IMR-90 (cell line): ENCODE results near the gene SLC43A2. TPM values are rescaled to one million over a fixed set of nuclear protein-coding genes. Genes with fewer than 3 reads are reported as not detected.

ENCODE experiments used
- ATAC-seq: fragments of 200-7000 bp; cut with Tn5 transposase; 2 replicates; pipeline ENCODE4 v1.9.1; 2020; ENCODE audit warnings: low read depth, mild to moderate bottlenecking, moderate library complexity
- BruUV-seq: library from RNA; stranded (reverse); fragments of 400-500 nt; replicated peaks from 2 replicates; lab custom pipeline; 2021; lab: Mats Ljungman, UMichigan
- CTCF ChIA-PET: fragments of 300-600 bp; formaldehyde crosslinking; extraction: SDS; loops from one replicate; lab custom pipeline; 2021; ENCODE audit warnings: antibody characterized with exemption; lab: Yijun Ruan, JAX
- POLR2A ChIA-PET: fragments of 300-600 bp; sonication (Branson Sonifier 250); formaldehyde crosslinking; loops from one replicate; lab custom pipeline; 2022; ENCODE audit warnings: antibody characterized with exemption; ENCODE audit not compliant: unreplicated experiment; lab: Charles Lee
- DNase-seq: peaks from one replicate; pipeline ENCODE4 v3.0.0; 2013
- H2AFZ ChIP-seq: replicated peaks from 2 replicates; pipeline ENCODE3; 2013; ENCODE audit warnings: low read length, mild to moderate bottlenecking; ENCODE audit not compliant: poor library complexity
- H2AK5ac ChIP-seq: 2 replicates; pipeline ENCODE4 v1.6.1; 2013; ENCODE audit warnings: low read depth, low read length, inconsistent platforms
- H2AK9ac ChIP-seq: replicated peaks from 2 replicates; pipeline ENCODE3; 2013; ENCODE audit warnings: mild to moderate bottlenecking, low read depth, low read length, moderate library complexity; ENCODE audit not compliant: poor library complexity
- H2BK120ac ChIP-seq: 2 replicates; pipeline ENCODE4 v1.6.1; 2013; ENCODE audit warnings: low read depth, low read length, inconsistent platforms
- H2BK15ac ChIP-seq: 3 replicates; pipeline ENCODE4 v1.6.1; 2013; ENCODE audit warnings: low read depth, low read length, inconsistent platforms
- H2BK20ac ChIP-seq: 2 replicates; pipeline ENCODE4 v1.6.1; 2013; ENCODE audit warnings: low read depth, mild to moderate bottlenecking, inconsistent platforms, low read length, moderate library complexity
- H2BK5ac ChIP-seq: 2 replicates; pipeline ENCODE4 v1.6.1; 2013; ENCODE audit warnings: mild to moderate bottlenecking, low read depth, low read length, inconsistent platforms; ENCODE audit not compliant: poor library complexity, severe bottlenecking
- H3K14ac ChIP-seq: replicated peaks from 2 replicates; pipeline ENCODE4 v1.6.1; 2013; ENCODE audit warnings: low read depth, low read length, inconsistent platforms
- H3K18ac ChIP-seq: 2 replicates; pipeline ENCODE4 v1.6.1; 2013; ENCODE audit warnings: low read depth, low read length, control low read depth
- H3K23ac ChIP-seq: 2 replicates; pipeline ENCODE4 v1.6.1; 2013; ENCODE audit warnings: low read depth, low read length, inconsistent platforms
- H3K27ac ChIP-seq: 2 replicates; pipeline ENCODE4 v1.5.1; 2013; ENCODE audit warnings: mild to moderate bottlenecking, control low read depth, low read length; ENCODE audit not compliant: insufficient read depth
- H3K27me3 ChIP-seq: 2 replicates; pipeline ENCODE4 v1.6.1; 2013; ENCODE audit warnings: low read length; ENCODE audit not compliant: control insufficient read depth, insufficient read depth
- H3K36me3 ChIP-seq: 2 replicates; pipeline ENCODE4 v1.6.1; 2013; ENCODE audit warnings: low read length, mixed read lengths; ENCODE audit not compliant: control insufficient read depth, insufficient read depth
- H3K4ac ChIP-seq: 2 replicates; pipeline ENCODE4 v1.6.1; 2013; ENCODE audit warnings: low read depth, low read length, inconsistent platforms
- H3K4me1 ChIP-seq: 2 replicates; pipeline ENCODE4 v1.6.1; 2013; ENCODE audit warnings: low read length, mixed read lengths; ENCODE audit not compliant: control insufficient read depth, insufficient read depth
- H3K4me2 ChIP-seq: 2 replicates; pipeline ENCODE4 v1.6.1; 2013; ENCODE audit warnings: low read depth, mild to moderate bottlenecking, control low read depth, low read length, moderate library complexity
- H3K4me3 ChIP-seq: 2 replicates; pipeline ENCODE4 v1.5.1; 2013; ENCODE audit warnings: low read depth, mild to moderate bottlenecking, control low read depth, low read length, moderate library complexity; ENCODE audit not compliant: insufficient read depth
- H3K56ac ChIP-seq: 2 replicates; pipeline ENCODE4 v1.6.1; 2013; ENCODE audit warnings: low read length, inconsistent platforms; ENCODE audit not compliant: insufficient read depth; ENCODE audit errors: extremely low read depth
- H3K79me1 ChIP-seq, 2 experiments: 2 replicates each; pipeline ENCODE4 v1.6.1; 2013; ENCODE audit warnings: low read length in 2 of 2, inconsistent platforms in 1 of 2, low read depth in 1 of 2
- H3K9ac ChIP-seq: 2 replicates; pipeline ENCODE4 v1.6.1; 2013; ENCODE audit warnings: low read depth, low read length, control low read depth
- H3K9me1 ChIP-seq: 2 replicates; pipeline ENCODE4 v1.6.1; 2013; ENCODE audit warnings: low read length, inconsistent platforms; ENCODE audit not compliant: insufficient read depth
- H3K9me3 ChIP-seq: 2 replicates; pipeline ENCODE4 v1.6.1; 2013; ENCODE audit warnings: low read length; ENCODE audit not compliant: control insufficient read depth, insufficient read depth
- H4K20me1 ChIP-seq: 2 replicates; pipeline ENCODE4 v1.6.1; 2013; ENCODE audit warnings: low read length, inconsistent platforms; ENCODE audit not compliant: insufficient read depth
- H4K5ac ChIP-seq: 2 replicates; pipeline ENCODE4 v1.6.1; 2013; ENCODE audit warnings: mild to moderate bottlenecking, low read depth, low read length, control low read depth
- H4K8ac ChIP-seq, 2 experiments: 2 replicates each; pipeline ENCODE4 v1.6.1; 2013; ENCODE audit warnings: low read depth in 2 of 2, low read length in 2 of 2, control low read depth in 1 of 2, inconsistent platforms in 1 of 2
- H4K91ac ChIP-seq: 2 replicates; pipeline ENCODE4 v1.6.1; 2013; ENCODE audit warnings: low read depth, low read length, inconsistent platforms; ENCODE audit not compliant: insufficient read depth
- BHLHE40 ChIP-seq: fragments of 150-350 bp; IDR thresholded peaks from 2 replicates; pipeline ENCODE4 v1.6.1; 2016; ENCODE audit warnings: mild to moderate bottlenecking, low read depth, low read length
- CEBPB ChIP-seq: IDR thresholded peaks from 2 replicates; pipeline ENCODE4 v1.6.1; 2012; ENCODE audit warnings: low read depth, low read length, improper control_type of control experiment
- CTCF ChIP-seq: conservative IDR thresholded peaks from 2 replicates; pipeline ENCODE4 v1.5.1; 2012; ENCODE audit warnings: mild to moderate bottlenecking, low read depth, low read length, improper control_type of control experiment
- FOS ChIP-seq: fragments of 150-350 bp; IDR thresholded peaks from 2 replicates; pipeline ENCODE4 v1.6.1; 2016; ENCODE audit warnings: low read depth, low read length
- MAFK ChIP-seq: IDR thresholded peaks from 2 replicates; pipeline ENCODE4 v1.6.1; 2012; ENCODE audit warnings: low read depth, low read length, improper control_type of control experiment
- MXI1 ChIP-seq: IDR thresholded peaks from 2 replicates; pipeline ENCODE4 v1.6.1; 2012; ENCODE audit warnings: low read depth, mild to moderate bottlenecking, low read length, moderate library complexity, borderline replicate concordance
- NFE2L2 ChIP-seq: fragments of 150-350 bp; IDR thresholded peaks from 2 replicates; pipeline ENCODE4 v1.6.1; 2016; ENCODE audit warnings: low read depth, mild to moderate bottlenecking, low read length
- POLR2A ChIP-seq: IDR thresholded peaks from 2 replicates; pipeline ENCODE4 v1.6.1; 2012; ENCODE audit warnings: mild to moderate bottlenecking, low read depth, low read length
- RAD21 ChIP-seq: IDR thresholded peaks from 2 replicates; pipeline ENCODE4 v1.6.1; 2012; ENCODE audit warnings: low read length, improper control_type of control experiment
- RCOR1 ChIP-seq: IDR thresholded peaks from 2 replicates; pipeline ENCODE4 v1.6.1; 2012; ENCODE audit warnings: mild to moderate bottlenecking, low read length, improper control_type of control experiment; ENCODE audit not compliant: insufficient replicate concordance
- RFX5 ChIP-seq: IDR thresholded peaks from 2 replicates; pipeline ENCODE4 v1.8.0; 2012; ENCODE audit warnings: low read depth, mild to moderate bottlenecking, low read length, moderate library complexity
- SMC3 ChIP-seq: fragments of 150-350 bp; IDR thresholded peaks from 2 replicates; pipeline ENCODE4 v1.6.1; 2016; ENCODE audit warnings: low read depth, mild to moderate bottlenecking, antibody characterized with exemption, low read length, moderate library complexity
- WGBS, 2 experiments: methylation state at CpG; one replicate each; pipeline versions ENCODE4 v1.1.5 to v1.1.7; 2013; ENCODE audit warnings: missing lambda C conversion rate in 2 of 2; ENCODE audit not compliant: insufficient read length in 1 of 2; ENCODE audit errors: extremely low coverage in 2 of 2; 5-methylcytosine and 5-hydroxymethylcytosine counted together
- dilution Hi-C: fragments of 300-500 bp; cut with HindIII; formaldehyde crosslinking; loops from one replicate; pipeline ENCODE4 v1.14.3; 2018; ENCODE audit warnings: low sequenced_read_pairs; ENCODE audit not compliant: unreplicated experiment
- in situ Hi-C: fragments of 300-500 bp; cut with MboI; formaldehyde crosslinking; loops from 3 replicates; pipeline ENCODE4 v1.14.3; 2019; ENCODE audit warnings: low sequenced_read_pairs, inconsistent platforms, mixed read lengths
- intact Hi-C: fragments of 100-400 bp; cut with micrococcal nuclease; formaldehyde crosslinking; loops from 2 replicates; pipeline ENCODE4 v1.10.0; 2022
- polyA plus RNA-seq, 3 experiments: library from polyadenylated mRNA; depleted of rRNA; stranded (reverse); fragments of >200 nt; gene quantifications; 2 replicates each; pipeline ENCODE4 v1.2.3, GENCODE V29; 2012; ENCODE audit warnings: low replicate concordance in 1 of 3
- total RNA-seq: library from RNA; depleted of rRNA; stranded (reverse); fragments of >200 nt; gene quantifications from 2 replicates; pipeline ENCODE4 v1.2.3, GENCODE V29; 2012
- TF ChIP-seq, protein P1 (sequence below): fragments of 150-350 bp; IDR thresholded peaks from 2 replicates; pipeline ENCODE4 v1.6.1; 2017; ENCODE audit warnings: mild to moderate bottlenecking, antibody characterized with exemption, low read length, low read depth
- TF ChIP-seq, protein P2 (sequence below): fragments of 150-350 bp; IDR thresholded peaks from 2 replicates; pipeline ENCODE4 v1.6.1; 2016; ENCODE audit warnings: low read depth, mild to moderate bottlenecking, low read length, moderate library complexity, borderline replicate concordance

Gene SLC43A2
- total and polyA plus RNA-seq, 2 of the 4 experiments (the other 2 are of a cell fraction), result 3.8 to 9.0 TPM

GRCh38 chr17:1541367-1541904, 87.2 kb downstream of the SLC43A2 start:
- POLR2A ChIA-PET, result no interaction called here
- no peak overlapping the region for H3K4me2 ChIP-seq
- H2AK9ac ChIP-seq, result no peak overlapping the region
- H3K9ac ChIP-seq, result no peak overlapping the region
- no peak overlapping the region for H2BK20ac ChIP-seq
- H2AK5ac ChIP-seq, result no peak overlapping the region
- 0 out of 2 replicates have a peak, but pooled peaks cover 7% of the 10 kb centered on the region for H3K9me1 ChIP-seq
- no peak overlapping the region for H2BK120ac ChIP-seq
- no peak overlapping the region for H4K5ac ChIP-seq
- no peak overlapping the region for H3K4me3 ChIP-seq
- H3K9me3 ChIP-seq, result no peaks in the 10 kb centered on the region
- intact Hi-C loops (no loop called here), dilution Hi-C loops (no loop called here), in situ Hi-C loops (no loop called here)
- H4K91ac ChIP-seq, result no peak overlapping the region
- no peak overlapping the region for H3K18ac ChIP-seq
- TF ChIP-seq MXI1 (no peak), FOS (no peak), SMC3 (no peak), RFX5 (no peak), RAD21 (no peak), BHLHE40 (no peak), RCOR1 (no peak), POLR2A (no peak), MAFK (no peak), NFE2L2 (no peak), CEBPB (no peak), CTCF (no peak)
- TF ChIP-seq, protein P1, sequence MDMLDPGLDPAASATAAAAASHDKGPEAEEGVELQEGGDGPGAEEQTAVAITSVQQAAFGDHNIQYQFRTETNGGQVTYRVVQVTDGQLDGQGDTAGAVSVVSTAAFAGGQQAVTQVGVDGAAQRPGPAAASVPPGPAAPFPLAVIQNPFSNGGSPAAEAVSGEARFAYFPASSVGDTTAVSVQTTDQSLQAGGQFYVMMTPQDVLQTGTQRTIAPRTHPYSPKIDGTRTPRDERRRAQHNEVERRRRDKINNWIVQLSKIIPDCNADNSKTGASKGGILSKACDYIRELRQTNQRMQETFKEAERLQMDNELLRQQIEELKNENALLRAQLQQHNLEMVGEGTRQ, result no peak
- TF ChIP-seq, protein P2, sequence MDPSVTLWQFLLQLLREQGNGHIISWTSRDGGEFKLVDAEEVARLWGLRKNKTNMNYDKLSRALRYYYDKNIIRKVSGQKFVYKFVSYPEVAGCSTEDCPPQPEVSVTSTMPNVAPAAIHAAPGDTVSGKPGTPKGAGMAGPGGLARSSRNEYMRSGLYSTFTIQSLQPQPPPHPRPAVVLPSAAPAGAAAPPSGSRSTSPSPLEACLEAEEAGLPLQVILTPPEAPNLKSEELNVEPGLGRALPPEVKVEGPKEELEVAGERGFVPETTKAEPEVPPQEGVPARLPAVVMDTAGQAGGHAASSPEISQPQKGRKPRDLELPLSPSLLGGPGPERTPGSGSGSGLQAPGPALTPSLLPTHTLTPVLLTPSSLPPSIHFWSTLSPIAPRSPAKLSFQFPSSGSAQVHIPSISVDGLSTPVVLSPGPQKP, result no peak
- H3K36me3 ChIP-seq, result peaks cover 40% of the 10 kb centered on the region
- H3K27me3 ChIP-seq, result no peaks in the 10 kb centered on the region
- CTCF ChIA-PET, result no interaction called here
- no peak overlapping the region for H3K23ac ChIP-seq
- H3K14ac ChIP-seq, result no peak overlapping the region
- H3K4me1 ChIP-seq, result no peaks in the 10 kb centered on the region
- no peak overlapping the region for H2AFZ ChIP-seq
- H3K4ac ChIP-seq, result no peak overlapping the region
- no peak overlapping the region for H3K56ac ChIP-seq
- ATAC-seq (no peak), DNase-seq (no peak)
- H4K20me1 ChIP-seq, result peaks cover 11% of the 10 kb centered on the region; the same call in 1 of the 2 replicates
- H2BK5ac ChIP-seq, result no peak overlapping the region
- H3K27ac ChIP-seq, result no peak overlapping the region
- 86% methylated on average over 1 of the region's 4 CpGs; no CpG with 5 or more reads in 1 of the 2 experiments for WGBS, 2 experiments
- H2BK15ac ChIP-seq, result no peak overlapping the region
- peaks cover 11 to 29% of the 10 kb centered on the region in 2 experiments for H3K79me1 ChIP-seq
- BruUV-seq, result no TSS peak
- H4K8ac ChIP-seq, result no peak overlapping the region
